HCT116 (cell line): Measurements from ENCODE around the gene UPF2. TPM values are rescaled to one million over a fixed set of nuclear protein-coding genes. Genes with fewer than 3 reads are reported as not detected.

Source experiments
- ATAC-seq: fragments of 200-7000 bp; cut with Tn5 transposase; 2 replicates; pipeline ENCODE4 v1.9.1; 2020; ENCODE audit warnings: mild to moderate bottlenecking, moderate library complexity
- BruUV-seq: library from RNA; stranded (reverse); fragments of 400-500 nt; replicated peaks from 2 replicates; lab custom pipeline; 2021; lab: Mats Ljungman, UMichigan
- CTCF ChIA-PET: fragments of 300-600 bp; sonication (Branson Sonifier 250); formaldehyde crosslinking; loops from one replicate; lab custom pipeline; 2021; ENCODE audit warnings: antibody characterized with exemption; lab: Charles Lee
- POLR2A ChIA-PET: fragments of 300-600, 350-600 bp; sonication (Branson Sonifier 250); formaldehyde crosslinking; loops from one replicate; lab custom pipeline; 2021; ENCODE audit warnings: antibody characterized with exemption; lab: Charles Lee
- RAD21 ChIA-PET, 2 experiments: fragments of 300-600 bp; sonication (Branson Sonifier 250); formaldehyde crosslinking; loops; one replicate each; lab custom pipeline; 2023; ENCODE audit warnings: low total read pairs in 2 of 2; ENCODE audit not compliant: uncharacterized antibody in 2 of 2, unreplicated experiment in 2 of 2, low non-redundant PET in 1 of 2; lab: Charles Lee
- DNase-seq: peaks from one replicate; pipeline ENCODE4 v3.0.0-alpha.2; 2010; ENCODE audit warnings: low read depth, low spot score
- H2AFZ ChIP-seq: fragments of 200-600 bp; shearing (Covaris generic), sonication (generic); 2 replicates; pipeline ENCODE4 v1.6.1; 2017; ENCODE audit warnings: low read depth, mixed run types, mixed read lengths, antibody characterized with exemption, low read length; ENCODE audit not compliant: poor library complexity, severe bottlenecking
- H3K27ac ChIP-seq: 2 replicates; pipeline ENCODE4 v1.5.1; 2012; ENCODE audit warnings: low read depth, low read length
- H3K27me3 ChIP-seq: fragments of 200-600 bp; sonication (generic); 2 replicates; pipeline ENCODE4 v1.6.1; 2016; ENCODE audit warnings: mixed run types, low read length, mixed read lengths; ENCODE audit not compliant: insufficient read depth
- H3K36me3 ChIP-seq, 2 experiments: fragments of 200-500 bp in 1 of 2; fragments of 200-600 bp in 1 of 2; sonication (Bioruptor generic) in 1 of 2; sonication (generic) in 1 of 2; 2 replicates each; pipeline versions ENCODE4 v1.5.1 to v1.6.1; 2014 to 2016; ENCODE audit warnings: low read length in 2 of 2, inconsistent platforms in 1 of 2, mixed read lengths in 1 of 2, mixed run types in 1 of 2; ENCODE audit not compliant: insufficient read depth in 2 of 2, control insufficient read depth in 1 of 2
- H3K4me1 ChIP-seq, 2 experiments: fragments of 200-600 bp in 1 of 2; sonication (generic) in 1 of 2; 2 replicates each; pipeline versions ENCODE4 v1.5.1 to v1.6.1; 2012 to 2017; ENCODE audit warnings: low read length in 2 of 2, inconsistent platforms in 1 of 2, mild to moderate bottlenecking in 1 of 2, mixed read lengths in 1 of 2, mixed run types in 1 of 2, moderate library complexity in 1 of 2; ENCODE audit not compliant: insufficient read depth in 2 of 2, control insufficient read depth in 1 of 2
- H3K4me2 ChIP-seq: fragments of 200-600 bp; sonication (generic); 2 replicates; pipeline ENCODE4 v1.6.1; 2017; ENCODE audit warnings: mixed run types, low read length, mixed read lengths
- H3K4me3 ChIP-seq, 2 experiments: fragments of 200-600 bp in 1 of 2; sonication (generic) in 1 of 2; replicated peaks in 1 of 2; 2 replicates each; pipeline ENCODE4 v1.5.1; 2011 to 2016; ENCODE audit warnings: low read length in 2 of 2, control low read depth in 1 of 2, low read depth in 1 of 2, mild to moderate bottlenecking in 1 of 2, mixed read lengths in 1 of 2, mixed run types in 1 of 2
- H3K79me2 ChIP-seq: fragments of 200-600 bp; sonication (generic); 2 replicates; pipeline ENCODE4 v1.6.1; 2017; ENCODE audit warnings: mild to moderate bottlenecking, mixed run types, low read length, moderate library complexity, mixed read lengths; ENCODE audit not compliant: insufficient read depth
- H3K9ac ChIP-seq: fragments of 200-600 bp; sonication (generic); 2 replicates; pipeline ENCODE4 v1.6.1; 2016; ENCODE audit warnings: low read length, mixed read lengths
- H3K9me2 ChIP-seq: fragments of 200-600 bp; sonication (generic), shearing (Covaris generic); 2 replicates; pipeline ENCODE4 v1.6.1; 2017; ENCODE audit warnings: mixed run types, mild to moderate bottlenecking, moderate library complexity; ENCODE audit not compliant: insufficient read depth
- H3K9me3 ChIP-seq, 2 experiments: fragments of 200-500 bp in 1 of 2; fragments of 200-600 bp in 1 of 2; sonication (Bioruptor generic) in 1 of 2; sonication (generic) in 1 of 2; 2 replicates each; pipeline ENCODE4 v1.6.1; 2014 to 2017; ENCODE audit warnings: low read length in 2 of 2, mixed read lengths in 2 of 2, inconsistent platforms in 1 of 2, low read depth in 1 of 2, mild to moderate bottlenecking in 1 of 2, mixed run types in 1 of 2, moderate library complexity in 1 of 2; ENCODE audit not compliant: control insufficient read depth in 1 of 2, insufficient read depth in 1 of 2
- H4K20me1 ChIP-seq: fragments of 200-600 bp; sonication (generic), shearing (Covaris generic); 2 replicates; pipeline ENCODE4 v1.6.1; 2017; ENCODE audit warnings: mixed run types, mild to moderate bottlenecking, moderate library complexity; ENCODE audit not compliant: insufficient read depth
- ATF3 ChIP-seq: IDR thresholded peaks from 2 replicates; pipeline ENCODE4 v1.6.1; 2012
- CBX3 ChIP-seq: IDR thresholded peaks from 2 replicates; pipeline ENCODE4 v1.6.1; 2012; ENCODE audit warnings: low read depth
- CEBPB ChIP-seq: IDR thresholded peaks from 2 replicates; pipeline ENCODE4 v1.6.1; 2012; ENCODE audit warnings: low read depth
- CTCF ChIP-seq, 3 experiments: fragments of 200-600 bp in 1 of 3; sonication (generic) in 1 of 3; IDR thresholded peaks in 2 of 3; conservative IDR thresholded peaks in 1 of 3; 2 replicates each; pipeline ENCODE4 v1.5.1; 2012 to 2017; ENCODE audit warnings: low read depth in 2 of 3, low read length in 2 of 3, antibody characterized with exemption in 1 of 3, borderline replicate concordance in 1 of 3, control low read depth in 1 of 3, mild to moderate bottlenecking in 1 of 3, mixed read lengths in 1 of 3, mixed run types in 1 of 3, moderate library complexity in 1 of 3; ENCODE audit not compliant: insufficient read depth in 1 of 3
- EGR1 ChIP-seq: IDR thresholded peaks from 2 replicates; pipeline ENCODE4 v1.6.1; 2012; ENCODE audit warnings: low read depth
- ELF1 ChIP-seq: IDR thresholded peaks from 2 replicates; pipeline ENCODE4 v1.6.1; 2012; ENCODE audit warnings: low read depth, borderline replicate concordance
- EZH2phosphoT487 ChIP-seq: fragments of 200-600 bp; IDR thresholded peaks from 2 replicates; pipeline ENCODE4 v1.6.1; 2018; ENCODE audit warnings: antibody characterized with exemption, borderline replicate concordance
- FOSL1 ChIP-seq: IDR thresholded peaks from 2 replicates; pipeline ENCODE4 v1.6.1; 2012; ENCODE audit warnings: low read depth
- JUND ChIP-seq: IDR thresholded peaks from 2 replicates; pipeline ENCODE4 v1.6.1; 2012
- MAX ChIP-seq: IDR thresholded peaks from 2 replicates; pipeline ENCODE4 v1.6.1; 2012
- POLR2A ChIP-seq: IDR thresholded peaks from 2 replicates; pipeline ENCODE4 v1.7.0; 2011; ENCODE audit warnings: borderline replicate concordance; ENCODE audit not compliant: insufficient read depth, insufficient read length; ENCODE audit errors: extremely low read depth
- RAD21 ChIP-seq: IDR thresholded peaks from 2 replicates; pipeline ENCODE4 v1.6.1; 2012; ENCODE audit warnings: low read depth, mild to moderate bottlenecking
- REST ChIP-seq: IDR thresholded peaks from 2 replicates; pipeline ENCODE4 v1.6.1; 2012; ENCODE audit warnings: low read depth
- SIN3A ChIP-seq: IDR thresholded peaks from 2 replicates; pipeline ENCODE4 v1.6.1; 2012; ENCODE audit warnings: low read depth
- SRF ChIP-seq: IDR thresholded peaks from 2 replicates; pipeline ENCODE4 v1.6.1; 2012; ENCODE audit warnings: low read depth
- YY1 ChIP-seq: IDR thresholded peaks from 2 replicates; pipeline ENCODE4 v1.6.1; 2011; ENCODE audit warnings: low read length, low read depth, moderate library complexity, mild to moderate bottlenecking; ENCODE audit not compliant: insufficient replicate concordance; ENCODE audit errors: extremely low read depth
- ZBTB33 ChIP-seq: IDR thresholded peaks from 2 replicates; pipeline ENCODE4 v1.6.1; 2011; ENCODE audit warnings: mild to moderate bottlenecking, low read length, moderate library complexity; ENCODE audit not compliant: insufficient replicate concordance; ENCODE audit errors: extremely low read depth
- ZFX ChIP-seq: fragments of 450-650 bp; IDR thresholded peaks from 2 replicates; pipeline ENCODE4 v1.6.1; 2017
- ZNF274 ChIP-seq: fragments of 200-500 bp; sonication (Bioruptor generic); IDR thresholded peaks from 2 replicates; pipeline ENCODE4 v1.6.1; 2014; ENCODE audit warnings: mild to moderate bottlenecking, low read depth, low read length, inconsistent platforms
- intact Hi-C: fragments of 100-400 bp; cut with micrococcal nuclease; formaldehyde crosslinking; loops from 2 replicates; pipeline ENCODE4 v1.10.0; 2022
- total RNA-seq: library from RNA; stranded (reverse); gene quantifications from one replicate; pipeline ENCODE4 v1.2.1, GENCODE V29; 2021; ENCODE audit not compliant: unreplicated experiment

The UPF2 gene
- total RNA-seq, 1 experiment from 2014 or later, result 27.3 TPM

- peak overlapping the region; percentile 25; the same call in 1 of the 2 replicates for H3K27ac ChIP-seq
- POLR2A ChIA-PET, result interaction anchor here (0.5 to 0.7 kb wide), 2 partner anchors 66 to 190 kb away, joined by 3 read pairs; no protein-coding TSS in a partner anchor
Observed at GRCh38 chr10:11879387-11880094, 163.1 kb downstream of the UPF2 start.

More at GRCh38 chr10:11879387-11880094, 163.1 kb downstream of the UPF2 start:
- TF ChIP-seq ATF3 (no peak), JUND (no peak), ZFX (no peak), EZH2phosphoT487 (no peak), CBX3 (no peak), CTCF (IDR thresholded peaks at IDR 0.05 in 2 of 3, conservative IDR thresholded peaks at IDR 0.05 in 1 of 3; ENCODE audit: borderline replicate concordance in 1 of 3, insufficient read depth in 1 of 3, low read depth in 2 of 3, low read length in 2 of 3) (no peak), ELF1 (no peak), SIN3A (no peak), RAD21 (no peak), SRF (no peak), POLR2A (no peak), ZBTB33 (no peak), EGR1 (no peak), REST (no peak), ZNF274 (no peak), FOSL1 (no peak), MAX (no peak), YY1 (no peak), CEBPB (no peak)
- peaks cover 54 to 90% of the 10 kb centered on the region in 2 experiments for H3K4me1 ChIP-seq
- H3K9ac ChIP-seq, result peak overlapping the region; percentile 73
- DNase-seq (no peak), ATAC-seq (no peak)
- no TSS peak for BruUV-seq
- H4K20me1 ChIP-seq, result no peaks in the 10 kb centered on the region
- ChIA-PET CTCF (interaction anchor here (1.6 to 1.9 kb wide), 2 partner anchors 107 to 110 kb away, joined by 3 to 6 read pairs; no protein-coding TSS in a partner anchor), RAD21 (no interaction called here)
- intact Hi-C loops, result no loop called here
- H3K27me3 ChIP-seq, result no peaks in the 10 kb centered on the region
- H3K79me2 ChIP-seq, result no peaks in the 10 kb centered on the region
- no peak overlapping the region for H3K4me2 ChIP-seq
- no peak overlapping the region for H3K4me3 ChIP-seq
- no peaks in the 10 kb centered on the region for H3K36me3 ChIP-seq
- no peak overlapping the region for H2AFZ ChIP-seq
- H3K9me2 ChIP-seq, result no peaks in the 10 kb centered on the region
- H3K9me3 ChIP-seq, result no peaks in the 10 kb centered on the region
